ENCODE measurements around the gene EEF1G.

DNA sequence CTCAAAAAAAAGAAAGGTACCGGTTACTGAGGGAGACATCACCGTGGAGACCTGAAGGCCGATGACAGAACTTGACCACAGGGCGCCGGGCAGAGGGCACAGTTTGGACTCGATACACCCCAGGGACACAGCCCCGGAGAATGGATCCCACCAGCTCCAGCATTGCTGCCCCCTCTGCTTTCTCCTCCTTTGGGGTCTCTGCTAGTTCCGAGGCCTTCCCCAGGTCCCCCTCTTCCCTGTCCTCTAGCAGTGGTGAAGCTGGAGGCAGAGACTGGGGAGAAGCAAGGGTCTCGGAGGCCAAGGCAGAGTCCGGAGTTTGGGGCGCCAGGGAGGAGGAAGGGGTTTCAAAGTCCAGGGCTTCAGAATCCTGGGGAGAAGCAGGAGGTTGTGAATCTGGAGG, 4.8 kb upstream of the EEF1G start:
- TF ChIP-seq, protein P1, sequence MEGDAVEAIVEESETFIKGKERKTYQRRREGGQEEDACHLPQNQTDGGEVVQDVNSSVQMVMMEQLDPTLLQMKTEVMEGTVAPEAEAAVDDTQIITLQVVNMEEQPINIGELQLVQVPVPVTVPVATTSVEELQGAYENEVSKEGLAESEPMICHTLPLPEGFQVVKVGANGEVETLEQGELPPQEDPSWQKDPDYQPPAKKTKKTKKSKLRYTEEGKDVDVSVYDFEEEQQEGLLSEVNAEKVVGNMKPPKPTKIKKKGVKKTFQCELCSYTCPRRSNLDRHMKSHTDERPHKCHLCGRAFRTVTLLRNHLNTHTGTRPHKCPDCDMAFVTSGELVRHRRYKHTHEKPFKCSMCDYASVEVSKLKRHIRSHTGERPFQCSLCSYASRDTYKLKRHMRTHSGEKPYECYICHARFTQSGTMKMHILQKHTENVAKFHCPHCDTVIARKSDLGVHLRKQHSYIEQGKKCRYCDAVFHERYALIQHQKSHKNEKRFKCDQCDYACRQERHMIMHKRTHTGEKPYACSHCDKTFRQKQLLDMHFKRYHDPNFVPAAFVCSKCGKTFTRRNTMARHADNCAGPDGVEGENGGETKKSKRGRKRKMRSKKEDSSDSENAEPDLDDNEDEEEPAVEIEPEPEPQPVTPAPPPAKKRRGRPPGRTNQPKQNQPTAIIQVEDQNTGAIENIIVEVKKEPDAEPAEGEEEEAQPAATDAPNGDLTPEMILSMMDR (IDR thresholded peaks at IDR 0.05) = no peak
- no peak for TF ChIP-seq POLR2A (IDR thresholded peaks at IDR 0.05)
